ENCODE data around the gene NPAS3.
A peak's percentile ranks its signal among the peaks of the same experiment; 100 is the strongest.

NPAS3 gene

DNA sequence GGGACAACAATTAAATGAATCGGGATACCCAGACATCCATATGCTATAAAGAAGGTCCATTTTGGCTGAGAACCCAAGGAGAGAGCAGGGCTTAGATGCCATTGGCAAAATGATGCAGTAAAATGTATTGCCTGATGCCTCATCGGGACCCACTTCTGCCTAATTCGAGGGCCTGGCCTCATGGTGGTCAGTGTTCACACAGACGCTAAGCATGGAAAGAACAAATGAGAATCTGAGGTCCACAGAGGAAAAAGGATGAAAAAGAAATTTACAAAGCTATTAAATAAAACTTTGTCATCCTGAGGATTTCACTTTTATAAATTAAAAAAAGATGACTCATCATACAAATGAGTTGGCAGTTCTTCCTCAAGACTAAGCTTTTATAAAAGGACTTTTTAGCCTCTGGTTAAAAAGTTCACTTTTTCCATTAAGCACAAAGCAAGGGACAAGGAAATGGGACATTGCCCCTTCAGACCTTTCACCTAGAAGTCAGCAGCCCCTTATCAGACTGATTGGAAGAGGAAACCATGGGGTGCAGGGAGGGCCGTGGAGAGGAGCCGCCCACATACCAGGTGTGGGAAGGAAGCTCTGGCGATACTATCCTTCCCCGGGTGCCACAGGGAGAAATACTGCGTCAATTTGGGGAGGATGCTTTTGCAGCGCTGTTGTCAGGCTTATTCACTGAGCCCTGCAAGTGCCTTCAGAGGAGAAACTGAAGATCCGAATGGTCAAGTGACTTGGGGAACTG lies 836.2 kb downstream of the NPAS3 start:
- no peak for DNase-seq (ENCODE audit: low read depth in 3 of 3, low spot score in 1 of 3)

DNA sequence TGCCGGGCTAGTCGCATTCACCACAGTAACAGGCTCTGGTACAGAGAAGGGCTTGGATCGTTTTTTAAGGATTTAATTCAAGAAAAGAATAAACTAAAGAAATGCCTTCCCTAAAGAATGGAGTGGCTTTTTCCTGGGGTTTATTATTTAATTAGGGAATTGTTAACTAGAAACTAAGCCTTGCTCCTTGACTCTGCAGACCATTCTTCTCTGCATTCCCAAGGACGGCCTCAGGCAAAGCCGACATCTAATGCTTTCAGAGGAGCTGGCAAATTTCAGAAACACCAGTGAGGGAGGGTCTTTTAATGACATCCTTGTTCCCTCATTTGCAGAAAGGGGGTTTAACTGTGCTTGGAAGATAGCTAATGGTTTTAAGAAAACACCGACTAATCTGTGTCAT lies 838.2 kb downstream of the NPAS3 start:
- DNase-seq (ENCODE audit: low read depth in 3 of 3, low spot score in 1 of 3) = no peak

DNA sequence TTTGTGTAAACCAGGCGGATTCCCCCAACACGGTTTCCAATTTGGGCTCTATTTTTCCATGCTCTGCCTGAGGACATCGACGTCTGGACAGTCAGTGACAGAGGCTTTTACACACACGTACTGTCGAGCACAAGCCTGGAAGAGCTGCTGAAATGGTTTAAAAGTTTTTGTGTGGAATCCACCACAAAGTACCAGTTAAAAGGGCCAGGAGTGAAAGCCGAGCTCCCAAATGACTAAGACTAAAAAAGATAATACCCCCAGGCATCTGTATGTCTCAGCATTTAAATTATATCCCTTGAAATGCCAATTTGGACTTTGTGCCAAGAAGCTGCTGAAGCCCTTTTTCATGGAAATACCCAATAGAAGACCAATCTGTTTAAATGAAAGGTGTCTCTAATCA lies 839.0 kb downstream of the NPAS3 start:
- DNase-seq (ENCODE audit: low read depth in 3 of 3, low spot score in 1 of 3) = no peak

DNA sequence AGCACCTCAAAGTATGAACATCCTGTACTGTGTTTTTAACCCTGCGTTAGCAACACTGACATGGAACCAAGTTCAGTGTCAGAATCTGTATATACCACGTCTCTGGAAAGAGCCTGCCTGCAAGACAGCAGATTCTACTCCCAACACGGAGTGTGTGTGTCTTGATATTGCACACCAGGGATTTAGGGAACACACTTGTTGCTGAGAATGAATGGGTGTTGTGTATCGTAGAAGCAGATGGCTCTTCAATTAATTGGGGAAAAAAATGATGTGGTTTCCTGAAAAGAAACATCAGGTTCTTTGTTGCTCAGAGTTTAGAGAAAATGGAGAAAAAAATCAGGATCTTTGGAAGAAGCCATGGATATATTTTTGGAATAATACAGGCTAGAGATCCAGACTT lies 841.4 kb downstream of the NPAS3 start:
- no peak for DNase-seq (ENCODE audit: low read depth in 3 of 3, low spot score in 1 of 3)

DNA sequence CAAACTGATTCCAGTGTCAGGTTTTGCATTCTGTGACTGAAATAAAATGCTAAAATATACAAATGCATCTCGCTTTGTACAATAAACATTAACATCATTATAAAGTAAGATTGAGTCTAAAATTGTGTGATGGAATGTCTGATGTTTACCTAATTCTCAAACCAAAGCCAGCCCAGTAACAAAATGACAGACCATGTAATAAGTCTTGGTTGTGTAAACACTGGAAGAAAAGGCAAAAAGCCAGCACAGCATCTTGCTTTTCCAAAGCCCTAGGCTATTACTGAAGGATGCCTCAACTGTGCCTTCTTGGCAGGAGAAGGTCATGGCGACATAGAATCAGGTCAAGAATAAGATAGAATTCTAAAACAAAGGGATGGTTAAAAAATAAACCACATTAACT lies 842.6 kb downstream of the NPAS3 start:
- DNase-seq (ENCODE audit: low read depth in 3 of 3, low spot score in 1 of 3) = no peak

DNA sequence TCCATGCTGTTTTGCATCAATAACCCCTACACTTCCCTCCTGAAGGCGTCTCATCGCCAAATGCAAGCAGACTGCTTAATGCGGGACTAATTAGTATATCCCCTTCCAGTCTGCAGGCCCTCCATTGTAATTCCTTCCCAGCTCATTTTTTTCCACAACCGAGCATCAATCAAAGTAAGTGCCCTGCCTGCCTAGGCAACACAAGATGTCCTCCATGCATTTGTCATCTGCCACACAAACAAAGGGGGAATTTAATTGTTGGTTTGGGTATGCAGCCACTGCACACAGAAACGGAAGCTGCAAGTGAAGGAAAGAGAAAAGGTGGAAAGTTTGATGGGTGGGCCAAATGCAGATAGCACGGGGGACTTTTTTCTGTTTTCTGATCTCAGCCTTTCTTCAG lies 844.2 kb downstream of the NPAS3 start:
- DNase-seq (ENCODE audit: low read depth in 3 of 3, low spot score in 1 of 3) = no peak

DNA sequence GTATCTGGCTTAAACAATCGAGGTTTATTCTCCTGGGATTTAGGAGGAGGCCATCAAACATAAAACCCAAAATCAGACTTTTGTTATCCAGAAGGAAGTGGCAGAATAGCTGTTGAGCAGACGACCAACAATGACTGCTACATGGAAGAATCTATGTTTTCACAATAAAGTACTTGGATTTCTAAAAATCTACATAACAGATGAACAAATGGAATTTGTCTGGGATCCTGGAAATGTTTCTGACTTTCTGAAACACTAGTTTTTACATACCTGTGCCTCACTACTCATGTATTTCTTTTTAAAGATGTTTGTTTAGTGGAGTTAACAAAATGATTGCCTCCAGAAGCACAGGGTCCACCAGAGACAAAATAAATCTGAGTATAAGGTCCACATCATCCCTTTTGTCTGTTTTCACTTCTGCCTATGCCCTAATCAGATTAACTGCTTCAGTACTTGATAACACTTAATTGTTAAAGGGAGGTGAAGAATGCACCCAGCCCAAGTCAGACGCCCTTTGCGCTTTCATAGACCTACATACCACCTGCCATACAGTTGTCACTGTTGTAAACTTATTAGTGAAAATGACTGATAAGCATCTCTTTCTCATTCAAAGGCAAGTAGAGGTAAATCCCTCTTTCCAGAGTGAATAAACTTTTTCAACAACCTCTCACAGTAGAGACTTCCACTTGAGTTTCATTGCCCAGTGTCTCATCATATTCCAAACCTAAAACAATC lies 847.6 kb downstream of the NPAS3 start:
- no peak for DNase-seq (ENCODE audit: low read depth in 3 of 3, low spot score in 1 of 3)

DNA sequence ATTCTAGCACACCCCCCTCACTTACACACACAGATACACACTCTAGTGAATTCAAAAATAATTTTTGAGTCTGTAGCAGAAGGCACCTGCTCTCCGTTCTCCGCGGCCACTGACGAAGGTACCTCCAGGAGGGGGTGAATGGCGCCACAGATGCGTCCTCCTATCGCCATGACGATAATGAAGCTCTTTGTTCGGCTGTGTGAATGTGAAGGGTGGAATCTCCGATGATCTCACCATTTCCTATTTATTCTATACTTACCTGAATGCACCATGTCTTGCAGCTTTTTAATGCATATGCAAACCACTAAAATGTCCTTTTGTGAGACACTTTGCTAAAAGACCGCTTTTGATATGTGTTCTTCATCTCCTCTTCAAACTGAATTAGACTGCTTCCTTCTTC lies 849.5 kb downstream of the NPAS3 start:
- DNase-seq (ENCODE audit: low read depth in 3 of 3, low spot score in 1 of 3) = no peak

DNA sequence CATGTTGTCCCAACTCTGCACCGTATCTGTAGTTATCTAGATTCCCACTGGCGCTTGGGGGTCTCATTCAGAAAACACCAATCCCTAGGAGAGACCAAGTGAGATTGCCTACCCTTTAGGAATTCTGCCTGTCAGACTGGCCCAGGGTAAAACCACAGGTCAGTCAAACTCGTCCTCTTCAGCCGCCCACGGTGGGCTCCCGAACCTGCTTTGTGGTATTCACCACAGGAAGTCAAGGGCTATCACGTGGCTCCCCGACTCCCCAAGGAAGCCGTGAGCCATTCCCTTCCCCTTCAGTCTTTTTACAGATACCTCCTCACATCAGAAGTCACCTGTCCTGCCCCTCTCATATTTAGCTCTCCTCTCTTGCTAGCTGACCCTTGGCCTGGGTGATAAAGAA lies 852.3 kb downstream of the NPAS3 start:
- DNase-seq (ENCODE audit: low read depth in 3 of 3, low spot score in 1 of 3) = no peak

DNA sequence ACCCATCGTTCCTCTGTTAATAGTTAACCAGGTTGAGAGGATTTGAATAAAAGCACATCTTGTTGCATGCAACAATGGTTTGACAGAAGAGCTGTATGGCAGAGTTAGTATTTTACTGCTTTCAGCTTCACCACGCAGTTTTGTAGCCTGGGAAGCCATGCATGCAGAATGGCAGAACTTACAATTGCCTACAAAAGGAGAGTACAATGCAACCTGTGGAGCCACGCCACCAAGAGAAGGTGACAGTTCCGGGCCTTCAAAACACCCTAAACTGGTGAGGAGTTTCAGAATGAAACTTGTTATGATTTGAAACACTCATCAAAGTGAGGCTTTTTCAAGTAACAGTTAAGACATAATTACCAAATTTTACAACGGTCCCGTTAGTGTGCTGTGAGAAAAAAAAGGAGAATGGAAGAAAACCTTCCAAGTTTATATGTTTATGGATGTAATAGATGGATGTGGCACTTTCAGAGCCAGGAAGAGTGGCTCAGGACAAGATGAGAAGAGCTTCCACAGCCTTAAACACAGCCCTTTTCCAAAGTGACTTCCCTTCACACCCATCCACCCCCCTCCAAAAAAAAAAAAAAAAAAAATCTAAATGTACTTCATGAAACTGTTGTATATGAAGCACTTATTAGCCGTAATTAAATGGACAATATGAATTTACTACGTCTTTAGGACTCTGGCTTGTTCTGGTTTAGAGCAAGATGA lies 853.5 kb downstream of the NPAS3 start:
- DNase-seq (ENCODE audit: low read depth in 3 of 3, low spot score in 1 of 3) = no peak

DNA sequence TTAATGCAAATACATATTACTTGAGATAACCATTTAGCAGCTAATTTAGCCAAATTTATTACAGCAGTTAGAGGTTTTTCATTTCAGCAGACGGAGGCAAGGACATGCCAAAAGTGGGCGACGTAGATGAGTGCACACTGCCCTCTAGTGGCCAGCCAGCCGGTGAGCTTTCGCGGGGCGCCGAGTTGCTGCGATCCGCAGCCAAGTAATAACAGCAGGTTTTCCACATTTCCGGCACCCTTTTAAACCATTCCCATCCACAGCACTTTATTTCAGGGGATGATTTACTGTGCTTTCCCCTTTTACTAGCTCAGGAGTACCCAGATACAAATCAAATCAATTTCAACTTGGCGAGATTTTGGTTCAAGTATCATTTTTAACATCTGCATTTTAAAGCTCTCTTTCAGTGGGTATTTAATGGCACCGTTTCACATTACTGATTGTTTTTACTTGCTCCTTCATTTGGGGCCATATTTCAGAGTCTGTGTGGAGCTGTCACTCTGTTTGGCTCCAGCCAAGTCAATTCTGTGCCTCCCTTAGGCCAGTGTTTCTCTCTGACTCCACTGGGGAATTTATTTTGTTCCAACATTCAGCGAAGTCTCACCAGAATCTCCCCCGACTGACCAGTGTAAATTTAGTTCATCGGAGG lies 854.2 kb downstream of the NPAS3 start:
- peak in 2 of 3 donors; percentile 34 to 62 for DNase-seq (ENCODE audit: low read depth in 3 of 3, low spot score in 1 of 3)

DNA sequence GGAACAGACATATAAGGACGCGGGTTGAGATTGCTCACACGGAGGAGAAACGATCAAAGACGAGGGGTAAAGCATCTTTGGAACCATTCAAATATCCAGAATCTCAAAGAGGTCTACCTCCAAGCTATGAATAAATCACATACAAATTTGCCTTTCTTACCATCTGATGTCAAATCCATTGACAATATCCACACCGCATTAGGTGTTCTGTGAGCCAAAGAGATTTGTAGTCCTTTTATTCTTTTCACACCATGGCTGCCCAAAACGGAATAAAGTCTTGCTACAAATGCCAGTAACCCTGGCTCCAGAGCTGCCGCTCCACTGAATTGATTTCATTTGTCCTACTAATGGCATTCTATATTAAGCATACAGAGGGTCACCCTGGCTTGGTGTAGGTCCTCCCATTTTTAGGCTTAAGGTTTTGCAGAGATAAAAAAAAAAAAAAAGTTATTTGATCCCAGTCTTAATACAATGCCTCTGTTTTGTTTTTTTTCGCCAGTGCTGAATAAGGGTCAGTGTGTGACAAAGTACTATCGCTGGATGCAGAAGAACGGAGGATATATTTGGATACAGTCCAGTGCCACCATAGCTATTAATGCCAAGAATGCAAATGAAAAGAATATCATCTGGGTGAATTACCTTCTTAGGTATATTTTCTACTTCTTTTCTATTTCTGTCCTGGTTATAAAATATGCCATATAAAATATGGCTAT lies 854.9 kb downstream of the NPAS3 start:
- no peak for DNase-seq (ENCODE audit: low read depth in 3 of 3, low spot score in 1 of 3)

DNA sequence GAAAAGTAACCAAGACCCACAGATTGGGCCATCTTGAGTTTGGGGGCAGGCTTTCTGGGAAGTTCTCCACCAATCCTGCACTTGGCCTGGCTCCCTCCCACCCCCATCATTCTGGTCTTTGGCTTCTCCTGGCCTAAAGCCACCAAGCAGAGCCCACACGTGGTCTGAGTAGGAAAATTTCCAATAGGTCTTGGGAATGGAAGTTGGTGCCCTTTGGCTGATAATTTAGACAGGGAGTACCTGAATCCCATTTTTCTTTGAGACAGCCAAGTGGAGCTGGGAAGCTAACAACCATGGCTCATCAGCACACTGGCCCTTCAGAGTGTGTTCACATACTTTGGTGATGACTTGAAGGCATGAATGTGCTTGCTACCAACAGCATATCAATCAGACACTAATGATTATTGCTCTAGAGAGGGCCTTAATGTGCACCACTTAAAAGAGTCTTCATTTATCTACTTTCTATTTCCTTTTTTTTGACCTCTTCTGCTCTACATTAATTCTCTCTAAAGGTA lies 856.2 kb downstream of the NPAS3 start:
- DNase-seq (ENCODE audit: low read depth in 3 of 3, low spot score in 1 of 3) = no peak

DNA sequence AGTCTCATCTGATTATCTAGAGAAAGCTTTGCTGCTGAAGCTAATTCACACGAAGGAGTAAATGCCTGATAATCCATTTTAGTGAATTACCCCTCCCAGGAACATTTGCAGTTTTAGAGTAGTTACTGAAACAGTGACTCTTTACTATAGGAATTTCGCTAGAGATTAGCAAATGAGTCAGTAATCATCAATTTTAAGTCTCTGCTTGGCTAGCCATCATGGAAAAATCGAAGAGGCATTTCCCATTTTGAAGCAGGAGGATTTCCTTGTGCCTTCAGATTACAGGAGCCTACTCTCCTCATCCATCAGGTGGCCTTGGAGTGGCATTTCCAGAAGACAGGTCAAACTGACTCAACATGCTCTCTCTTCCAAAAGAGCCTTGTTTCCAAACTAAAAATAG lies 857.7 kb downstream of the NPAS3 start:
- no peak for DNase-seq (ENCODE audit: low read depth in 3 of 3, low spot score in 1 of 3)

DNA sequence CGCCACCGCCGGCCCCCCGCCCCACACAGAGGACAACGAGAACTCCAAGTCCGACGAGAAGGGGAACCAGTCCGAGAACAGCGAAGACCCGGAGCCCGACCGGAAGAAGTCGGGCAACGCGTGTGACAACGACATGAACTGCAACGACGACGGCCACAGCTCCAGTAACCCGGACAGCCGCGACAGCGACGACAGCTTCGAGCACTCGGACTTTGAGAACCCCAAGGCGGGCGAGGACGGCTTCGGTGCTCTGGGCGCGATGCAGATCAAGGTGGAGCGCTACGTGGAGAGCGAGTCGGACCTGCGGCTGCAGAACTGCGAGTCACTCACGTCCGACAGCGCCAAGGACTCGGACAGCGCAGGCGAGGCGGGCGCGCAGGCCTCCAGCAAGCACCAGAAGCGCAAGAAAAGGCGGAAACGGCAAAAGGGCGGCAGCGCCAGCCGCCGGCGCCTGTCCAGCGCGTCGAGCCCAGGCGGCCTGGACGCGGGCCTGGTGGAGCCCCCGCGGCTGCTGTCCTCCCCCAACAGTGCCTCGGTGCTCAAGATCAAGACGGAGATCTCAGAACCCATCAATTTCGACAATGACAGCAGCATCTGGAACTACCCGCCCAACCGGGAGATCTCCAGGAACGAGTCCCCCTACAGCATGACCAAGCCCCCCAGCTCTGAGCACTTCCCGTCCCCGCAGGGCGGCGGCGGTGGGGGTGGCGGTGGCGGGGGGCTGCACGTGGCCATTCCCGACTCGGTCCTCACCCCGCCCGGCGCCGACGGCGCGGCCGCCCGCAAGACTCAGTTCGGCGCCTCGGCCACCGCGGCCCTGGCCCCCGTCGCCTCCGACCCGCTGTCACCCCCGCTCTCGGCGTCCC lies 861.3 kb downstream of the NPAS3 start:
- no peak for DNase-seq (ENCODE audit: low read depth in 3 of 3, low spot score in 1 of 3)

DNA sequence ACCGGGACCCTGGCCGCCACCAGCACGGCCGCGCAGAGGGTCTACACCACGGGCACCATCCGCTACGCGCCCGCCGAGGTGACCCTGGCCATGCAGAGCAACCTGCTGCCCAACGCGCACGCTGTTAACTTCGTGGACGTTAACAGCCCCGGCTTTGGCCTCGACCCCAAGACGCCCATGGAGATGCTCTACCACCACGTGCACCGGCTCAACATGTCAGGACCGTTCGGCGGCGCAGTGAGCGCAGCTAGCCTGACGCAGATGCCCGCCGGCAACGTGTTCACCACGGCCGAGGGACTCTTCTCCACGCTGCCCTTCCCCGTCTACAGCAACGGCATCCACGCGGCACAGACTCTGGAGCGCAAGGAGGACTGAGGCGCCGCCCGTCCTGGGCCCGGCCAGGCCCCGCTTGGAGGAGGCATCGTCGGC lies 862.1 kb downstream of the NPAS3 start:
- DNase-seq (ENCODE audit: low read depth in 3 of 3, low spot score in 1 of 3) = no peak

DNA sequence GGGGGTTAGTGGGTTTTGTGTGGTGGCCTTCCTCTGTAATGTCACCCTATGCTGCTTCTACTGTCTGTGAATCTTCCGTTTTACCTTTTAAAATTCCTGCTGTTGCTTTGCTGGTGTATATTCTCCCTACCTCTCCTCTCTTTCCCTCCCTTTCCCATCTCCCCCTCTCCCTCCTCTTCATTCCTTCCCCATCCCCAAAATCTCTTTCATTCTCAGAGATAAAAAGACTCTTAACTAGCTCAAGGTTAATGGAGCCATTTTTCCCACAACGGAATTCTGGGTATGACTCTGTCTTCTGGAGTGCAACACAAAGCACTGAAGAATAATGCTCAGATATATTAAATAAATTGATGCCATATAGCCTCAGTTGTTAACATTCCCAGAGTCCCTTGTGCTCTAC lies 864.1 kb downstream of the NPAS3 start:
- no peak for DNase-seq (ENCODE audit: low read depth in 3 of 3, low spot score in 1 of 3)

DNA sequence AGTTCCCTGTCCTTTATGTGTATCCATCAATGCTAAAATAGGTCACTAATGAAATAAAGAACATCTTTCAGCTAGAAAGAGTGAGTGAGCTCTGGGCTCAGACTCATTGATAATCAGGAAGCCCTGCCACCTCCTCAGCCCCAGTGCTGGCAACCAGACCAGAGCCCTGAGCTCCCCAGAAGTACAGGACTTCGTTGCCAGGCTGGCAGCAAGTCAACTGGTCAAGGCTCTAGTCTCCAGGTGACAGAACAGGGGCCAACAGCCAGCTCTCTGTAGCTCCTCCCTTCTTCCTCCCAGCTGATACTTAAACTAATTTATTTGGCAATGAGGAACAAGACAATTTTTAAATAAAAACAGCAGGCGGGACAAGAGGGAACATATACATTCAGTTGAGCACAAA lies 866.9 kb downstream of the NPAS3 start:
- no peak for DNase-seq (ENCODE audit: low read depth in 3 of 3, low spot score in 1 of 3)

DNA sequence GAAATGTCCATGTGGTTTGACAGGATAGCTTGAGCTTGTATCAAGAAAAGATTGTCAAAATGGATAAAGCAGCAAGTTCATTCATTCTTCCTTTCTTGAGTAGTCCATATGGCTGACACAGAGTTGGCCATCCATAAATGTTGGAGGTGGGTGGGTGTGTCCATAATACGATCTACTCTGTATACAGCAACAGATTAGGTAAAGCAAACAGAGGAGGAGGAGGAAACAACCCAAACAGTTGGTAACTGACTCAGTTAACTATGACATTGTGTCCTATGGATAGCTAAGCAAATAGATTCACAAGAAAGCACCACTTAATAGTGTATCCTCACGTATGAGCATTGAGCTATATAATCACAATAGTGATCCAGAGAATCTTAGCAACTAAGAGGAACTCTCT lies 868.2 kb downstream of the NPAS3 start:
- DNase-seq (ENCODE audit: low read depth in 3 of 3, low spot score in 1 of 3) = no peak

DNA sequence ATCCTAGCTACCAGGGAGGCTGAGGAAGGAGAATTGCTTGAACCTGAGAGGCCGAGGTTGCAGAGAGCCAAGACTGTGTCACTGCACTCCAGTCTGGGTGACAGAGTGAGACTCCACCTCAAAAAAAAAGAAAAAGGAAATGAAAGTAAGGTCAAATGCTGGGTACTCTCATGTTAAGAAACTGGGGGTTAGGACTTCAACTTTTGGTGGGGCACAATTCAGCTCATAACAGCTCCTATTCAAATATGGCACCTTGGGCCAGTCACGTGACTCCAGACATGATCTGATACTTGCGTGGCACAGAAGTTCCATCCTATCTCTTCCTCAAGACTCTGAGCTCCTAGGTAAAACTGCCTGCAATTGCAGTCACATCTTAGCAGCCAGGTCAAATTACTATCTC lies 869.5 kb downstream of the NPAS3 start:
- no peak for DNase-seq (ENCODE audit: low read depth in 3 of 3, low spot score in 1 of 3)
